Hepatocyte (in vitro differentiated cells): ENCODE results near the gene DTNBP1.

Experiments used
- CTCF ChIP-seq: fragments of 200-600 bp; sonication (generic); IDR thresholded peaks from 2 replicates; pipeline ENCODE4 v1.5.1; 2016; ENCODE audit warnings: antibody characterized with exemption, mild to moderate bottlenecking; ENCODE audit not compliant: poor library complexity
- EZH2 ChIP-seq: fragments of 200-600 bp; sonication (generic); IDR thresholded peaks from 2 replicates; pipeline ENCODE4 v1.6.1; 2016; ENCODE audit warnings: antibody characterized with exemption, mild to moderate bottlenecking, borderline replicate concordance
- EZH2phosphoT487 ChIP-seq: fragments of 200-600 bp; sonication (generic); IDR thresholded peaks from one replicate; pipeline ENCODE4 v1.6.1; 2018; ENCODE audit warnings: antibody characterized with exemption, mild to moderate bottlenecking, low read depth, moderate library complexity; ENCODE audit not compliant: unreplicated experiment, severe bottlenecking

GRCh38 chr6:15476631-15477380 is 186.0 kb downstream of the DTNBP1 start:
- TF ChIP-seq EZH2 (no peak), CTCF (no peak), EZH2phosphoT487 (no peak)
